GM12873 (cell line): ENCODE results near the gene TP53I11.

ENCODE experiments used
- CTCF ChIP-seq: IDR thresholded peaks from 2 replicates; pipeline ENCODE4 v1.5.1; 2012; ENCODE audit warnings: low read depth, mild to moderate bottlenecking, moderate library complexity, low read length, control low read depth; ENCODE audit not compliant: insufficient read depth; ENCODE audit errors: missing control alignments

Gene TP53I11

DNA sequence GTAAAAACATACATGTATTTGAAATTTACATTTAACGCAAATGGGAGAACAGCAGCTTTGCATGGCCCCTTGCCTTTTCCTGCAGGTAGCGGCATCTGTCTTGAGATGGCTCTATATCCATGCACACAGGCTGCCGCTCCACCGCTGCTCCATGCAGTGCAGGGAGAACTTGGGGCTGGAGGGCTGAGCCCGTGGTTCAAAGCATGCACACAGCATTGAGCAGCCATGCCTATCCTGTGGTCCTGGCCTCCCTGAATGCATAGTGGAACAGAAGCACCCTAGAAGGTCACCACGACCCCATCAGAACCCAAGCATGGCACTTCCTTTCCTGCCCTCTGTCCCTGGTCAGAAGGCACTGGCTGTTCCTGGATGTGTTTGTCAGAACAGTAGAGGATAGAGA, 35.0 kb upstream of the TP53I11 start:
- TF ChIP-seq CTCF: no peak

- TF ChIP-seq CTCF: no peak
These were observed 33.1 kb upstream of the TP53I11 start for GRCh38 chr11:44983786-44984185.

DNA sequence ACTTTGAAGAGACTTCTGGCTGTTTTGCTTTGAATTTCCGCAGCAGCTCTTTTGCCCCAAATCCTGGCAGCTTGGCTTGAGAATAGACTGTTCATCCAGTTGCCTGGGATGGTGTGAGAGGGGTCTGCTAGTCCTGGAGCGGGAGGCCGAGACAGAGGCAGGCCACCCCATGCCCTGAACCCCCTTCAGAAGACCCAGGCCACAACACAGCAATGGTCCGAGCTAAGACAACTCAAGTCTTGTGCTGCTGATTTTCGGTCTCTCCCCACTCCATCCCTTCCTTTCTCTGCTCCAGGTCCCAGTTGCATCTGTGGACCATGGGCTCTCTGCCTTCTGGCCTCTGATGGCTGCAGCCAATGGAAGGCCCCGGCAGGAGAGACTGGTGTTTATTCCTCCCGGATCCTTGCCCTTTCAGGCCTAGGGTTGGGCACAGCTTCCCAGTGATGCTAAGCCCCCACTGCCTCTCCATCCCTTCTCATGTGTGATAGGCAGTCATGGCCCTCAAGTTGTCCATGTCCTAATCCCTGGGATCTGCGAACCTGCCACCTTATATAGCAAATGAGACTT, 31.9 kb upstream of the TP53I11 start:
- no peak for TF ChIP-seq CTCF

GRCh38 chr11:44980533-44981427, 30.1 kb upstream of the TP53I11 start:
- no peak for TF ChIP-seq CTCF

- TF ChIP-seq CTCF: no peak
These were observed 29.1 kb upstream of the TP53I11 start for GRCh38 chr11:44979543-44980399.

GRCh38 chr11:44978961-44979331, 28.3 kb upstream of the TP53I11 start:
- TF ChIP-seq CTCF: no peak
